DND-41 (cell line): ENCODE data around the gene DNTT.

Experiments used
- ATAC-seq: fragments of 200-7000 bp; cut with Tn5 transposase; 3 replicates; pipeline ENCODE4 v1.9.1; 2021; ENCODE audit warnings: low read depth; ENCODE audit not compliant: insufficient read depth
- DNase-seq: peaks from one replicate; pipeline ENCODE4 v3.0.0-alpha.2; 2020
- H2AFZ ChIP-seq: 2 replicates; pipeline ENCODE4 v1.6.0; 2012; ENCODE audit warnings: low read depth, low read length
- H3K27ac ChIP-seq: 2 replicates; pipeline ENCODE4 v1.5.1; 2012; ENCODE audit warnings: low read length, inconsistent platforms
- H3K27me3 ChIP-seq: fragments of 200-600 bp; sonication (generic); 2 replicates; pipeline ENCODE4 v1.6.0; 2012; ENCODE audit warnings: low read length, mild to moderate bottlenecking, inconsistent platforms; ENCODE audit not compliant: insufficient read depth, poor library complexity
- H3K36me3 ChIP-seq: 2 replicates; pipeline ENCODE4 v1.5.1; 2012; ENCODE audit warnings: low read length, inconsistent platforms; ENCODE audit not compliant: insufficient read depth
- H3K4me1 ChIP-seq: 2 replicates; pipeline ENCODE4 v1.5.1; 2012; ENCODE audit warnings: mild to moderate bottlenecking, low read length; ENCODE audit not compliant: insufficient read depth
- H3K4me2 ChIP-seq: 2 replicates; pipeline ENCODE4 v1.6.0; 2012; ENCODE audit warnings: mild to moderate bottlenecking, moderate library complexity, low read length, inconsistent platforms; ENCODE audit not compliant: insufficient read depth
- H3K4me3 ChIP-seq, 2 experiments: fragments of 200-600 bp in 1 of 2; shearing (Covaris generic) in 1 of 2; 2 replicates each; pipeline ENCODE4 v1.5.1; 2012 to 2016; ENCODE audit warnings: inconsistent platforms in 2 of 2, low read length in 2 of 2, mild to moderate bottlenecking in 2 of 2, low read depth in 1 of 2, moderate library complexity in 1 of 2
- H3K79me2 ChIP-seq: 2 replicates; pipeline ENCODE4 v1.6.0; 2012; ENCODE audit warnings: low read length, inconsistent platforms; ENCODE audit not compliant: insufficient read depth
- H3K9ac ChIP-seq: 2 replicates; pipeline ENCODE4 v1.6.0; 2012; ENCODE audit warnings: low read depth, mild to moderate bottlenecking, inconsistent platforms, low read length, moderate library complexity
- H3K9me3 ChIP-seq: 2 replicates; pipeline ENCODE4 v1.5.1; 2012; ENCODE audit warnings: low read length, moderate library complexity, mild to moderate bottlenecking, inconsistent platforms; ENCODE audit not compliant: insufficient read depth, severe bottlenecking
- H4K20me1 ChIP-seq: 2 replicates; pipeline ENCODE4 v1.6.0; 2012; ENCODE audit warnings: low read length; ENCODE audit not compliant: insufficient read depth
- CTCF ChIP-seq: IDR thresholded peaks from 2 replicates; pipeline ENCODE4 v1.5.1; 2012; ENCODE audit warnings: borderline replicate concordance, low read length, moderate library complexity, mild to moderate bottlenecking; ENCODE audit not compliant: poor library complexity, severe bottlenecking; ENCODE audit errors: extremely low read depth
- EZH2 ChIP-seq: IDR thresholded peaks from 3 replicates; pipeline ENCODE4 v1.6.1; 2012; ENCODE audit warnings: borderline replicate concordance, low read depth, mild to moderate bottlenecking, moderate library complexity, low read length, inconsistent platforms; ENCODE audit not compliant: severe bottlenecking

DNTT gene

GRCh38 chr10:96325719-96326373 lies 21.6 kb downstream of the DNTT start:
- H3K4me1 ChIP-seq, result peaks cover 4% of the 10 kb centered on the region
- no peak overlapping the region for H2AFZ ChIP-seq
- H3K9me3 ChIP-seq, result no peaks in the 10 kb centered on the region
- ATAC-seq, result peak; percentile 61; the same call in 2 of the 3 replicates
- no peak overlapping the region for H3K4me2 ChIP-seq
- H3K4me3 ChIP-seq, result no peak overlapping the region
- DNase-seq, result no peak
- H3K27me3 ChIP-seq, result no peaks in the 10 kb centered on the region
- peaks cover 100% of the 10 kb centered on the region for H3K36me3 ChIP-seq
- no peaks in the 10 kb centered on the region for H3K79me2 ChIP-seq
- TF ChIP-seq CTCF, result no peak
- TF ChIP-seq EZH2, result no peak
- no peaks in the 10 kb centered on the region; the same call in 1 of the 2 replicates for H4K20me1 ChIP-seq
- H3K27ac ChIP-seq, result no peak overlapping the region
- H3K9ac ChIP-seq, result no peak overlapping the region

GRCh38 chr10:96327462-96327861 lies 23.2 kb downstream of the DNTT start:
- DNase-seq (no peak), ATAC-seq (no peak)
- H3K9ac ChIP-seq, result no peak overlapping the region
- H3K27me3 ChIP-seq, result no peaks in the 10 kb centered on the region
- H3K4me3 ChIP-seq, result no peak overlapping the region
- no peaks in the 10 kb centered on the region for H3K79me2 ChIP-seq
- no peak overlapping the region for H2AFZ ChIP-seq
- H3K36me3 ChIP-seq, result peaks cover 97% of the 10 kb centered on the region
- H3K9me3 ChIP-seq, result no peaks in the 10 kb centered on the region
- H3K4me2 ChIP-seq, result no peak overlapping the region
- H4K20me1 ChIP-seq, result no peaks in the 10 kb centered on the region; the same call in 1 of the 2 replicates
- peaks cover 20% of the 10 kb centered on the region for H3K4me1 ChIP-seq
- H3K27ac ChIP-seq, result no peak overlapping the region
- no peak for TF ChIP-seq CTCF
- no peak for TF ChIP-seq EZH2

GRCh38 chr10:96333101-96333500 lies 28.9 kb downstream of the DNTT start:
- Histone ChIP-seq H3K36me3 (peaks cover 94% of the 10 kb centered on the region), H3K27ac (peak overlapping the region; percentile 62), H2AFZ (no peak overlapping the region), H3K9ac (no peak overlapping the region), H3K4me2 (no peak overlapping the region; the same call in 1 of the 2 replicates), H4K20me1 (no peaks in the 10 kb centered on the region), H3K9me3 (no peaks in the 10 kb centered on the region), H3K27me3 (no peaks in the 10 kb centered on the region), H3K4me1 (peaks cover 40% of the 10 kb centered on the region), H3K4me3 (no peak overlapping the region), H3K79me2 (no peaks in the 10 kb centered on the region)
- DNase-seq (no peak), ATAC-seq (peak; percentile 83)
- TF ChIP-seq EZH2 (no peak), CTCF (no peak)
